Measurements from ENCODE around the gene MDM2.
"Not testable (repeated sequence)": the region's sequence is repeated elsewhere in the genome, so short reads cannot be mapped to it uniquely, and the experiment has no call there.

The MDM2 gene

GRCh38 chr12:68850390-68850789 lies 42.4 kb downstream of the MDM2 start:
- no peaks in the 10 kb centered on the region for H3K36me3 ChIP-seq (ENCODE audit: control insufficient read depth, low read depth, low read length)
- H3K9ac ChIP-seq (ENCODE audit: low read length): no peak overlapping the region
- H3K27me3 ChIP-seq (ENCODE audit: control insufficient read depth, insufficient read depth, low read length): no peaks in the 10 kb centered on the region
- H3K27ac ChIP-seq (ENCODE audit: low read length): no peak overlapping the region
- no peaks in the 10 kb centered on the region for H3K4me1 ChIP-seq (ENCODE audit: control insufficient read depth, low read depth, low read length)
- no peak overlapping the region for H3K4me3 ChIP-seq (ENCODE audit: low read length)
- H3K9me3 ChIP-seq (ENCODE audit: control insufficient read depth, low read depth, low read length): no peaks in the 10 kb centered on the region

- no peaks in the 10 kb centered on the region for H3K36me3 ChIP-seq (ENCODE audit: control insufficient read depth, low read depth, low read length)
- H3K9ac ChIP-seq (ENCODE audit: low read length): no peak overlapping the region
- H3K27ac ChIP-seq (ENCODE audit: low read length): no peak overlapping the region
- H3K4me1 ChIP-seq (ENCODE audit: control insufficient read depth, low read depth, low read length): no peaks in the 10 kb centered on the region
- no peaks in the 10 kb centered on the region for H3K27me3 ChIP-seq (ENCODE audit: control insufficient read depth, insufficient read depth, low read length)
- no peaks in the 10 kb centered on the region for H3K9me3 ChIP-seq (ENCODE audit: control insufficient read depth, low read depth, low read length)
- no peak overlapping the region for H3K4me3 ChIP-seq (ENCODE audit: low read length)
Measured at GRCh38 chr12:68851592-68852306, 43.8 kb downstream of the MDM2 start.

- H3K27me3 ChIP-seq (ENCODE audit: control insufficient read depth, insufficient read depth, low read length): no peaks in the 10 kb centered on the region
Measured at GRCh38 chr12:68853396-68854077, 45.6 kb downstream of the MDM2 start.

GRCh38 chr12:68854078-68854468 lies 46.1 kb downstream of the MDM2 start:
- Histone ChIP-seq H3K4me1 (ENCODE audit: control insufficient read depth, low read depth, low read length) (no peaks in the 10 kb centered on the region), H3K4me3 (ENCODE audit: low read length) (no peak overlapping the region), H3K36me3 (ENCODE audit: control insufficient read depth, low read depth, low read length) (no peaks in the 10 kb centered on the region), H3K9ac (ENCODE audit: low read length) (no peak overlapping the region), H3K27me3 (ENCODE audit: control insufficient read depth, insufficient read depth, low read length) (no peaks in the 10 kb centered on the region), H3K9me3 (ENCODE audit: control insufficient read depth, low read depth, low read length) (no peaks in the 10 kb centered on the region), H3K27ac (ENCODE audit: low read length) (no peak overlapping the region)

More at GRCh38 chr12:68853396-68854077, 45.6 kb downstream of the MDM2 start:
- H3K9me3 ChIP-seq (ENCODE audit: control insufficient read depth, low read depth, low read length): no peaks in the 10 kb centered on the region
- H3K36me3 ChIP-seq (ENCODE audit: control insufficient read depth, low read depth, low read length): no peaks in the 10 kb centered on the region
- no peak overlapping the region for H3K27ac ChIP-seq (ENCODE audit: low read length)
- H3K4me1 ChIP-seq (ENCODE audit: control insufficient read depth, low read depth, low read length): no peaks in the 10 kb centered on the region
- H3K9ac ChIP-seq (ENCODE audit: low read length): no peak overlapping the region
- H3K4me3 ChIP-seq (ENCODE audit: low read length): no peak overlapping the region

DNA sequence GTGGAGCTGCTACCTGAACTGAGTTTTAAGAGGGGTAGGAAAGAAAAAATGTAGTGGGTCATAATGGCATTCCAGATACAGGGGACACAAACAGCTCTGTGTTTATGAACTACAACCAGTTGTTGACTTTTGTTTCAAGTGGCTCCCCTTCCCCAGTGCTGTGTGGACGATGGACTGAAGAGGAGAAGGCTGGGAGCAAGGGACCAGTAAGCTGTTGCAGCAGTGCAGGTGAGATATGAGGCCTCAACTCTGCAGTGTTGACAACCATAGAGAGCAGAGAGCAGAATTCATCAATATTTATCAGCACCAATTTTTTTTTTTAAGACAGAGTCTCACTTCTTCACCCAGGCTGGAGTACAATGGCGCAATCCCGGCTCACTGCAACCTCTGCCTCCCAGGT lies 46.6 kb downstream of the MDM2 start:
- H3K9ac ChIP-seq (ENCODE audit: low read length): no peak overlapping the region
- no peaks in the 10 kb centered on the region for H3K4me1 ChIP-seq (ENCODE audit: control insufficient read depth, low read depth, low read length)
- H3K27ac ChIP-seq (ENCODE audit: low read length): no peak overlapping the region
- no peaks in the 10 kb centered on the region for H3K9me3 ChIP-seq (ENCODE audit: control insufficient read depth, low read depth, low read length)
- H3K36me3 ChIP-seq (ENCODE audit: control insufficient read depth, low read depth, low read length): no peaks in the 10 kb centered on the region
- H3K27me3 ChIP-seq (ENCODE audit: control insufficient read depth, insufficient read depth, low read length): no peaks in the 10 kb centered on the region
- no peak overlapping the region for H3K4me3 ChIP-seq (ENCODE audit: low read length)

DNA sequence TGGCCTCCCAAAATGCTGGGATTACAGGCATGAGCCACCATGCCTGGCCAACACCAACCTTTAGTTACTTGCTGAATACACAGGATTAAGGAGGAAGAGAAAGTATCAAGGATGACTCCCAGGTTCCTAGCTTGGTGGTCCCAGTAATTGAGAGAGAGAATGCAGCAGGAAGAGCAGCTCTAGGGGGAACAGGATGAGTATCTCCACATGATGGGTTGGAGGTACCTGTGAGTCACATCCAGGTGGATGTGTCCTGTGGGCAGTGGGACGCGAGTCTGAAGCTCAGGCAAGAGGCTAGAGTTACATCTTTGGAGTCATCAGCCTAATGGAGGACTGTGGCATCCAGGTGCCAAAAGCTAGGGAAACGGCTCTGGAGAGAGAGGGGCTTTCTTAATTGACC lies 47.1 kb downstream of the MDM2 start:
- Histone ChIP-seq H3K4me1 (ENCODE audit: control insufficient read depth, low read depth, low read length) (no peaks in the 10 kb centered on the region), H3K27ac (ENCODE audit: low read length) (no peak overlapping the region), H3K9ac (ENCODE audit: low read length) (no peak overlapping the region), H3K27me3 (ENCODE audit: control insufficient read depth, insufficient read depth, low read length) (no peaks in the 10 kb centered on the region), H3K4me3 (ENCODE audit: low read length) (no peak overlapping the region), H3K36me3 (ENCODE audit: control insufficient read depth, low read depth, low read length) (no peaks in the 10 kb centered on the region), H3K9me3 (ENCODE audit: control insufficient read depth, low read depth, low read length) (no peaks in the 10 kb centered on the region)

DNA sequence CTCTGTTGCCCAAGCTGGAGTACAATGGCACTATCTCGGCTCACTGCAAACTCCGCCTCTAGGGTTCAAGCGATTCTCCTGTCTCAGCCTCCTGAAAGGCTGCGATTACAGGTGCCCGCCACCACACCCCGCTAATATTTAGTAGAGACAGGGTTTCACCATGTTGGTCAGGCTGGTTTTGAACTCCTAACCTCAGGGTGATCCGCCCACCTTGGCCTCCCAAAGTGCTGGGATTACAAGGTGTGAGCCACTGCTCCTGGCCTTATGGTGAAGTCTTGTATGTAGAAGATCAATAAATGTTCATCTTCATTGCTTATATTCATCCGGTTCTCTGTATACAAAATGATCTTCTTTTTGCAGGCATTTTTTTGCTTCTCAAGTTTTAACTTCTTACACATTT lies 47.8 kb downstream of the MDM2 start:
- Histone ChIP-seq H3K27ac (ENCODE audit: low read length) (no peak overlapping the region), H3K4me3 (ENCODE audit: low read length) (no peak overlapping the region), H3K4me1 (ENCODE audit: control insufficient read depth, low read depth, low read length) (no peaks in the 10 kb centered on the region), H3K27me3 (ENCODE audit: control insufficient read depth, insufficient read depth, low read length) (no peaks in the 10 kb centered on the region), H3K9ac (ENCODE audit: low read length) (no peak overlapping the region), H3K36me3 (ENCODE audit: control insufficient read depth, low read depth, low read length) (no peaks in the 10 kb centered on the region), H3K9me3 (ENCODE audit: control insufficient read depth, low read depth, low read length) (no peaks in the 10 kb centered on the region)

GRCh38 chr12:68856510-68856909 lies 48.5 kb downstream of the MDM2 start:
- Histone ChIP-seq H3K36me3 (ENCODE audit: control insufficient read depth, low read depth, low read length) (no peaks in the 10 kb centered on the region), H3K9me3 (ENCODE audit: control insufficient read depth, low read depth, low read length) (no peaks in the 10 kb centered on the region), H3K27me3 (ENCODE audit: control insufficient read depth, insufficient read depth, low read length) (no peaks in the 10 kb centered on the region), H3K9ac (ENCODE audit: low read length) (no peak overlapping the region), H3K4me3 (ENCODE audit: low read length) (no peak overlapping the region), H3K4me1 (ENCODE audit: control insufficient read depth, low read depth, low read length) (no peaks in the 10 kb centered on the region), H3K27ac (ENCODE audit: low read length) (no peak overlapping the region)

DNA sequence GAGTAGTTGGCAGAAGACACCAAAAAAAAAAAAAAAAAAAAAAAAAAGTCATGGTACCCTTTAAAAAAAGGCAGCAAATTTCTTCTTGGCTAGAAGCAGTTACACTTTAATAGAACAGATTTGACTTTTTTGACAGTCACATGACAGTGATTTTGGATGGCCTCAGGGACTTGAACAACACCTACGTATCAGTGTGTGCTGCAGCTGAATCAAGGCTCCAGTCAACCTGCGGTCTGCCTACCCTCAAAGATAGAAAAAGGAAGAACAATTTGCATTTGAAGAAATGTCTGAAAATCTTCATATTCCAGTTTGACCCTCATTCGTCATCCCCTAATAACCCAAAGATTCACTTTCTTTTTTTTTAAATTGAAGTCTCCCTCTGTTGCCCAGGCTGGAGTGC lies 53.9 kb downstream of the MDM2 start:
- Histone ChIP-seq H3K27me3 (ENCODE audit: control insufficient read depth, insufficient read depth, low read length) (no peaks in the 10 kb centered on the region), H3K4me1 (ENCODE audit: control insufficient read depth, low read depth, low read length) (no peaks in the 10 kb centered on the region)

GRCh38 chr12:68863109-68863770 lies 55.3 kb downstream of the MDM2 start:
- Histone ChIP-seq H3K27ac (ENCODE audit: low read length) (no peak overlapping the region), H3K27me3 (ENCODE audit: control insufficient read depth, insufficient read depth, low read length) (no peaks in the 10 kb centered on the region), H3K4me3 (ENCODE audit: low read length) (no peak overlapping the region), H3K36me3 (ENCODE audit: control insufficient read depth, low read depth, low read length) (no peaks in the 10 kb centered on the region), H3K9me3 (ENCODE audit: control insufficient read depth, low read depth, low read length) (no peaks in the 10 kb centered on the region), H3K9ac (ENCODE audit: low read length) (no peak overlapping the region), H3K4me1 (ENCODE audit: control insufficient read depth, low read depth, low read length) (no peaks in the 10 kb centered on the region)

More for the DNA sequence above, 53.9 kb downstream of the MDM2 start:
- Histone ChIP-seq H3K9me3 (ENCODE audit: control insufficient read depth, low read depth, low read length) (no peaks in the 10 kb centered on the region), H3K9ac (ENCODE audit: low read length) (no peak overlapping the region), H3K27ac (ENCODE audit: low read length) (no peak overlapping the region), H3K36me3 (ENCODE audit: control insufficient read depth, low read depth, low read length) (no peaks in the 10 kb centered on the region), H3K4me3 (ENCODE audit: low read length) (no peak overlapping the region)

DNA sequence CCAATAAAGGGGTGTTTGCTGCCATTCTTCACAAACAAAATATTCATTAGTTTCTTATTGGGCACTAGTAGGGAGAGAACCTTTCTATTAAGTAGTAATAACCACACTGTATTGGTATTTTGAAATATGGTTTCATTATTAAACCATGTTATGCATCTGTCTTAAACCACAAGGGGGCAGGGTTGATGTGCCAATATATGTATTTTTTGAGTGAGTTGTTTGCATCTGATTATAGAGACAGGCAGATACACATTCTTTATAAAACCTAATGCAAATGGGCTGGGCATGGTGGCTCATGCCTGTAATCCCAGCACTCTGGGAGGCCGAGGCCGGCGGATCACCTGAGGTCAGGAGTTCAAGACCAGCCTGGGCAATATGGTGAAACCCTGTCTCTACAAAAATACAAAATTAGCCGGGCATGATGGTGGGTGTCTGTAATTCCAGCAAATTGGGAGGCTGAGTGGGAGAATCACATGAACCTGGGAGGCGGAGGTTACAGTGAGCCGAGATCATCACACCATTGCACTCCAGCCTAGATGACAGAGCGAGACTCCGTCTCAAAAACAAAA lies 56.0 kb downstream of the MDM2 start:
- not testable (repeated sequence) for H3K9ac ChIP-seq (ENCODE audit: low read length)

More for the DNA sequence above, 56.0 kb downstream of the MDM2 start:
- H3K9me3 ChIP-seq (ENCODE audit: control insufficient read depth, low read depth, low read length); H3K27ac ChIP-seq (ENCODE audit: low read length); H3K4me3 ChIP-seq (ENCODE audit: low read length); H3K4me1 ChIP-seq (ENCODE audit: control insufficient read depth, low read depth, low read length); H3K27me3 ChIP-seq (ENCODE audit: control insufficient read depth, insufficient read depth, low read length); H3K36me3 ChIP-seq (ENCODE audit: control insufficient read depth, low read depth, low read length): not testable (repeated sequence)
